ENCODE data around the gene UBE2J1.

The UBE2J1 gene

DNA sequence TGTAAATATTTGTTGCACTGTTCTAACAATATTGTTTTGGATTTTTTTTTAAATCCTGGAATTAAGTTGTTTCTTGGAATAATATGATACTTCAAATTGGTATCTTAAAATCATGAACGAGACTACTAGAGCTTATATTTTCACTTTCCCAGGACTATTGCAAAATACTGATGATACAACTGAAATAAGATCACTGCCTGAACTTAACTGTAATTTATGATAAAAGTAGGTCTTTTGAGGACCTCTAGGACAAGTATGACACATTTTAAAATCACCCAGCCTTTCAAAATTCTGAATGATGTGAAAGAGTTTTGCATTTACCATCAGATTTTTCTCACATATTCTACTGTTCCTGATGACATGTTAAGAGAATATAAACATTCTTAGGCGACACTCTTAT is 8.6 kb upstream of the UBE2J1 start:
- no peak for DNase-seq

DNA sequence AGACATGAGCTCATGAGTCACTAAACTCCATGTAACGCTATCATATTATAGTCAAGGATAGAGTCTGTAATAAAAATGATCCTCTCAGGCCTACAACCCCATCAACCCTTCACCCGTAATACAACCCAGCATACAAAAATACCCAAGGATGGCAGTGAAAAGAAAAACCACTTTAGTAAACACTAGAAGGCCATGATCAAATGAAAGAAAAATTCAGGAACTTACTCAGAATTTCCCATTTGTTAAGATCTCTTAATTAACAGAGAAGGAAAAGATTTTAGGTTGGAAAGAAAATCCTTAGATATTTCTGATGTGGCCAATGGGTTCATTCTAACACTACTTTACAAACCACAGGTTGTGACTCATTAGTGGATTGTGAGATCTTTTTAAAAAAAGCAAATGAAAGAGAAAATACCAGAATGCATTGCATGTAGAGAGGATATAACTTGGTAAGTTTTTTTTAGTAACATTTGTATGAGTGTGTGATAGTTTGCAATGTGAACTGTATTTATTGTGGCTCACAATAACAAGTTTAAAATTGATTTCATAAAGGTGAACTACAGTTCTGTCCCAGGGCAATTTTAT is 8.0 kb upstream of the UBE2J1 start:
- DNase-seq = peak; percentile 82

DNA sequence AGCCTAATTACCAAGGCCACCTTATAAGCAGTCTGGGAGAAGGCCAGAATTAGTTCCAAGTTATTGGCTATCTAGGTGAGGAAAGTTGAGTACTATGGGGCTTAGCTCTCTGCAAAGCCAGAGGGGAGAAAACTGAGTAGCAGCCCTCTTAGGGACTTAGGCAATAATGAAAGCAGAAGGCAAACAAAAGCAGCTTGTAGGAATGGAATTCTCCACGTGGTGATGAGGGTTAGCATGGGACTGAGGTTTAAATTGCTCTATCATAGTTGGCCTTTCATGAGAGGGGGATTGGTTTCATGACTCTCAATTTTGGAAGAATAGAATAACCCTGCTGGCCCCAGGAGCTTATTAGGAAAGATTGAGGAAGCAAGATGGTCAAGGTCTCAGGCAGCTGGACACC is 7.0 kb upstream of the UBE2J1 start:
- DNase-seq = no peak

DNA sequence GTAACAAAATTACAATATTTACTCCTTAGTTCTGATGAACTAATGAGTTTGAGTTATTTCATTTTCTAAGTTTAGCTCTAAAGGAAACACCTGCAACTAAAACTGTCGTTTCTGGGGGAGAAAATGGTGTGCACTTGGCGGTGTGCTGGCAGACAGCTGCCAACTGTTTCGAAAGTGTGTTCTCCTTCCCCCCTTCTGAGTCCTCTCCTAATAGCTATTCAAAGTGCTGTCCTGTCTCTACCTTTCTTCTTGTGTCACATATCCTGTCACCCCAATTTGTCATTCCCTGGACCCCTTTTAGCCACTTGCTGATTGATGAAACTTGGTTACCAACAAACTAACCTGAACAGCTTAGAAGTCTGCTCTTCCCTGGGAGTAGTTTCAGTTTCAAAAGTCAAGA is 4.9 kb upstream of the UBE2J1 start:
- no peak for DNase-seq

DNA sequence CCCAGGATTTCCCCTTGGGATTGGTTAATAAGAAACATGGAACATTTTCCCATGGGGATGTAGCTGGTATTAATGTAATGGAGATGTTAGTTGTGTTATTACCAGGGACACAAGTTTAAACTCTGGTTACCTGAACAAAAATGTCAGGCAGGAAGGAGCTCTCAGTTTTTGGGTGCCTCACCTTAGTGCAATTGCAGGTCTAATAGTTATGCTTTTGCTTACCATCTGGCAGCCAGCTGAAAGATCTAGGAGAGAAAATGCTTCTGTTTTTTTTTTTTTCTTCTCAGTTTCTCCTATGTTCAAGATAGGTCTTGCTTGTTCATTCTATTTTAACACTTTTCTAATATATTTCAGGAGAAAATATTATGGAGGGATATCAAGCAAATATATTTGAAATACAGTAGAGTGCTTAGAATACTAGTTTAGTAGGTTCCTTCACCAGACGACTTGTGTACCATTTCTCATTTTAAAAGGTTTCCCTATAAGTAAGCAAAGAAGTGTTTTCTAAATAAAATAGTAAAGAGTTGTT is 4.2 kb upstream of the UBE2J1 start:
- DNase-seq = no peak

DNA sequence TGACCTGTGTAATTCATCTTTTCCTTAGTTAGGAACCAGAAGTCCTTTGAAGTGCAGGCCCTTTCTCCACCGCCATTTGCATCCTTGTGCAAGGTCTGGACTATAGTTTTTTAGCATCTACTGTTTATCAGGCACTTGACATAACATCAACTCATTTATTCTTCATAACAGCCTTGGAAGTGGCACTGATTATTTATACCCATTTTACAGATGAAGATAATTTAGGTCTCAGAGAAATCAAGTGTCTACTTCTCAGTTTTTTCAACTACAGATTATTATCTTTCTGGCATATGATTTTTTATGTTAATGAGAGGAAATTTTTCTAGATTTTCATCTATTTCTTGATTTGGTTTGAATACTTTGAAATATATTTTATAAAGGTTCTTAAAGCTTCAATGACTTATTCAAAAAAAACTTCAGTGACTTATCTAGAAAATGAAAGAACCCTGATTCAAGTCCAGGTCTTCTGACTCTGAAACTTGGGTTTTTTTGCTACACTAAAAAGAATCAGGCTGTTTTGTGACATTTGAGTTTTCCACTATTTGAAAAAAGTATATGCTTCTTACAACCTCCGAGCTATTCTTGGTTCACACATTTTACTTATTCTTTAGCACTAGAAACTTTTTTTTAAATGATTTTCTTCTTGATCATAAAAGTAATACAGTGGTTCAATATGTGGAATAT is 3.1 kb upstream of the UBE2J1 start:
- DNase-seq = no peak

DNA sequence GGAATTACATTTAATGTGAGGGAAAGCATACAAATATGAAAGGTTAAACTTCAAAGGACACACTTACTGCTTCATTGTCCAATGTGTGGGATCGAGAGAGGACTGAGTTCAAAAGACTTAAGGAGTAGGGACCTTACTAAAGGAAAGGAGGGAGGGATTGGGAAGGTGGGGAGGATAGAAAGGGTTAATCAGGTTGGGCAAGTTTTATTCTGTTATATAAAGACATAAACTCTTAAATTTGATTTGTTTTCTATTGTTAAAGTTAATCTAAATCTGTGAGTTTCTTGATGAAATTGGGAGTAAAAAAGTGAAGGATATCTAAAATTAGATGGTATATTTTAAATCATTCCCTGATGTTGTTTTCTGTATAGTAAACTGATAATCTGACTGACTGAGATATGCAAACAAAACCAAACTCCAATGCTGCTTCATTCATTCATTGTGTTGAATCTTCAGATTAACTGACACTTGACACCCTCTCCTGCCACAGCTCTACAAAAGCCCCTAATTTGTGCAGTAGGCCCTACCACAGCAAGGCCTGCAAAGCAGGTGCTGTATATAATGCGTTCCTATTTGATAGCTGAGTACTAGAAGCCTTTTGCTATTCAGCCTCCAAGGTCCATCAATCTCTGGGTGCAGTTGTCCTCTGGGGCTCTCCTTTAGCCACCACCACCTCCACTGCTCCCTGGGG is 1.3 kb upstream of the UBE2J1 start:
- DNase-seq = no peak

DNA sequence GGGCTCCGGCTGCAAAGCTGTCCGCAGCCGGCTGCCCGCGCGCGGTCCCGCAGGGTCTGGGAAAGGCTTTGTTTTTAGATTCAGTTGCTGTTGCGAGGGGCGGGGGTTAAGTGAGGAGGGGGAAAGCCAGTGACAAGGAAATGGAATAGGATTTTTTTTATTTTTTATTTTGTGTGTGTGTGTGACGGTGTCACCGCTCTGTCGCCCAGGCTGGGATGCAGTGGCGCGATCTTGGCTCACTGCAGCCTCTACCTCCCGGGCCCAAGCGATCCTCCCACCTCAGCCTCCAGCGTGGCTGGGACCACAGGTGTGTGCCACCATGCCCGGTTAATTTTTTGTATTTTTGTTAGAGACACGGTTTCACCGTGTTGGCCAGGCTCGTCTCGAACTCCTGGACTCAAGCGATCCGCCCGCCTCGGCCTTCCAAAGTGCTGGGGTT is 615 bp upstream of the UBE2J1 start:
- DNase-seq = no peak

DNA sequence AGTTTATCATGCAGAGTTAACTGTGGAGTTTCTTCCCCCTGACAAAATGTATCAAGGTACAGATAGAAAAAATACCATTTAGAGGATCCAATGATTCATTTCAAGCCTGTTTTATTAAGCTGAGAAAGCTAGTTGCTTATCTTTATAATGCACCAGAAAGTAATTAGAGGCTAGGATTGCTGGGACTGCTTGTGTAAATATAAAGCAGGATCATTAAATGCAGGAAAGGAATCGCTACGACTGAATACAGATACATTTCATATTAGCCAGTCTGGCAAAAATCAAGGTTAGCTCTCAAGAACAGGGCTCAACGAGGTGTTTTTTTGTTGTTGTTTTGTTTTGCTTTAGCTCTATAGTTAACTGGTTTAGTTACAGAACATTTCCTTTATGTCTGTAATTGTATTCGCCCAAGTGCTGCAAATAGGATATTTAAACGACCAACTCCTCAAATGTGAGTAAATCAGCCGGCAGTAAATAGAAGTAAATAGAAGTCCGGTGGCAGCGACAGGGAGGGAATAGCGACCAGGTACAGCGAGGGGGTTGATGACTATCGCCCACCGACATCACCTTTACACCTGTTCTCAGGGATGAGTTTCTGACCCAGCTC is 748 bp downstream of the UBE2J1 start:
- DNase-seq = no peak

DNA sequence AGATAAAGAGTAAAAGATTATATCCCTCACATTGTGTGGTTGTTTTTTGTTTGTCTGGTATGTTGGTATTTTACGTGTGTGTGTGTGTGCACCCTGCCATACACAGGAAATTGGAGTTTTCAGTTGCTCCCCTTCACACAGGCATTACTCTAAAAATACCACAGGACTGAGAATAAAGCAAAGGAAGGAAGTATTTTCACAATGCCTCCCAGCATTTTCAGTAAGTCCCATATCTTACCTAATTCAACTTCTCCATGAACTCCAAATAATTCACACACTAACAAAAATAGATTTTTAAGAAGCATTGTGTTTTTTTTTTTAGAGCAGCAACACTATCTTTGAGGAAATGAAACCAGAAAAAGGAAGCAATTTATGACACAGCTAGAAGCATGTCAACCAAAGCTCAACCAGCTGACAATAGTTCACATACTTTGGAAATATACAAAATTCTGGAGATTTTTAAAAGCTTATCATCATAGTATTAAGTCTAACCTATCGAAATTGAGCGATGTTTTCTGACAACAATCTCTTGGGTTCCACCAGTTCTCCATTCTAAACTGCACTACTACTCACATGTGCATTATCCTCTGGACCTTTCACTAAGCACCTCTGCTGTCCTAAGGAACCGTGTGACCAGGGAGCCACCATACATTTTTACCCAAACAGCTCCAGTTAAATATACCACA is 2.1 kb downstream of the UBE2J1 start:
- peak; percentile 27 for DNase-seq

DNA sequence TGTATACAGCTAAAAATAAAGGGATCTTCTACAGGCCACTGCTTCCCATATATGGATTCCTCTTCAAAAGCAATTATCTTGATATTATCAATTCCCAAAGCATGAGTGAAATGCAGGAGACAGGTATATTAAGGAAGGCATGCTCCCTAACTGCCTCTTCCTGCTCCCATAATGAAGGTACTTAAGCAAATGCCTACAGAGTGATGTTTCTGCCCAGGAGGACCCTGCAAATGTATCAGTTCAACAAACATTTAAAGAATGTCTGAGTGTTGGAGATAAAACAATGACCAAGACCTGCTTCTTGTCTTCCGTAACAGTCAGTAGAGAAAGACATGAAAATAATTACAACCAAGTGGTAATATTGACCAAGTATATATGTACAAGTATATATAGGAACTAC is 4.2 kb downstream of the UBE2J1 start:
- DNase-seq = peak; percentile 15

DNA sequence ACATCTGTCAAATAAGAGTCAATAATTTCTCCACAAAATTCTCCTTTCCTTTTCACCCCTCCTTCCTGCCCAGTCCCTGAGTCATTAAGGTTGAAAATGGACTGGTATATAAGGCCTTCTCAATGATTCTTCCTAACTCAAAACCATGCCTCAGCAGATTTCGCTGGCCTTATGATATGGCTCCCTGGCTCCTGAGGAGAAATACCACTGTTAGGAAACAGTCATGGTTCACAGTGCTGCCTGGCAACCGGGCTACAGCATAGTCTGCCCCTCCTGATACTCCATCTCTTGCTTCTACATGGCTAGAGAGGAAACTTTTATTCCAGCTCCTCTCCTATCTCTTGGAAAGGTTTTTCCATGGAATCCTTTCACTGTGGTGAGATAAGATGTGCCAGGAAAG is 4.7 kb downstream of the UBE2J1 start:
- DNase-seq = peak; percentile 6

DNA sequence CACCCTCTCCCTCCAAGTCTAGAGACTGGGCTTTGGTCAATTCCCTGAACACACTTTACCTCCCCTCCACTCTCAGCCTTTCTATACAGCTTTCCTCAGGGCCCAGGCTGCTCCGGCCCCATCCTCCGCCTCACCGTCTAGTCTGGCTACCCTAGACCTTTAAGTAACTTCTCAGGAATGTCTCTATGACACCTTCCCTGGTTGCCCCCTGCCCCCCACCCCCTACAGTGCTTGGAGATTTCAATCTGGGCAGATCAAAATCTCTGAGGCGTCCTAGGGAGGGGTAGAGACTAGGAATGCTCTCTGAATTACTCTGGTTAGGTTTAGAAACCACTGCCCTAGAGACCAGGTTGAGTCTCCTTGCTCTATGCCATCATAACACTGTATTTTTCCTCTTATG is 6.1 kb downstream of the UBE2J1 start:
- peak; percentile 28 for DNase-seq

DNA sequence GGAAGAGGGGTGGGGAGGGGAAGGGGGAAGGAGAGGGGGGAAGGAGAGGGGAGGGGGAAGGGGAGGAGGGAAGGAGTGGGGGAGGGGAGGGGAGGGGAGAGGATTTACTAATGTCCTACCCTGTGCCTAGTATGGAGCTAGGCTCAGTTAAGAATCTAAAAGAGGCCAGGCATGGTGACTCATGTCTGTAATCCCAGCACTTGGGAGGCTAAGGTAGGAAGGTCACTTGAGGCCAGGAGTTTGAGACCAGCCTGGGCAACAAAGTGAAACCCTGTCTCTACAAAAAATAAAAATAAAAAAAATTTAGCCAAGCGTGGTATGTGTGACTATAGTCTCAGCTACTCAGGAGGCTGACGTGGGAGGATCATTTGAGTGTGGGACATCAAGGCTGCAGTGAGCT is 13.0 kb downstream of the UBE2J1 start:
- DNase-seq = no peak

DNA sequence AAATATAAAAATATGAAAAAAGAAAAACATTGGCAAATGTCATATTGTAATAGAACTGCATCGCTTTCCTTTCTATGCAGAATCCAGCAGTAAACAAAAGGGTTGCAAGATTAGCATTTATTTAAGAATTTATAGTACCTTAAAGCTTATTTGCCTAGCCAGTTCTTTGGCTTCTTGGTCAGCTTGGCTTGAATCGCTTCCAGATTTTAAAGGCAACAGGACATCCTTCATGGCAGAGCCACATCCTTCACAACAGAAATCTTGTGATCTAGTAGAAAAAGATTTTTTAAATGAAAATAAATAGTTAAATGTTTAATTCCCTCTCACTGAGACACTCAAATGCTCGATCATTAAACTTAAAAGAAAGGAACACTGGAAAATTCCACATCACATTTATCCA is 17.4 kb downstream of the UBE2J1 start:
- DNase-seq = no peak

DNA sequence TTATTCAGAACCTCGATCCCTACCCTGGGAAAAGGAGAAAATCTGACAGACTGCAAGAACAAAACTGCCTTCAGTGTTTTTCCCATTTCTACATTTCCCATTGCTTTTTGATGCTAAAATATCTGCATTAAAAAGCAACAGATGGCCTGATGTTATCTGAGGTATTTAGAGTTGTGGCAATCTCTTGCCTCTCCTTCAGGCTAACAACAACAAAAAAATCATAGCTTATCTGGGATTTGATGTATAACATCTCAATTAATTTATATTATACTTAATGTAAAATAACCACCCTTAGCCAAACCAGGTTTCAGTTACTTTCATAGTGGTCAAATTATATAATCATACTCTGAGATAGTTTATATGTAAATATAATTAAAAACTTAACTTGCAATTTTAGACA is 21.6 kb downstream of the UBE2J1 start:
- no peak for DNase-seq

DNA sequence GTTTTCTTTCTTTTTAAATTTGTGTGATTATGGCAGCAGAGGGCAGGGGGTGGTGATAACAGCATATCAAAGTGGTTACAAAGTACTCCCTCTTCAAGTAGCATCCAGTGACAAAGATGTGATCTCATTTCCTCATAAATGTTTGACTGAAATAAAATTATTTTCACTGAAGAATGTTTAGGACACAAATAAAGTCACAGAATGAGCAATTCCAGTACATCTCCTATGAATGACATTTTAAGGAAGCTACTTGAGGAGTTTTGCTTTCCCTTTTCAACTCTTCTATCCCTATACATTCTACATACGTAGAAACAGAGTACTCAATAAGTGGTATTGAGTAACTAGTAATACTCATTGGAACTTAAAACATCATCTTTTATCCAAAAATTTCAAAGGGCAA is 23.5 kb downstream of the UBE2J1 start:
- DNase-seq = no peak

DNA sequence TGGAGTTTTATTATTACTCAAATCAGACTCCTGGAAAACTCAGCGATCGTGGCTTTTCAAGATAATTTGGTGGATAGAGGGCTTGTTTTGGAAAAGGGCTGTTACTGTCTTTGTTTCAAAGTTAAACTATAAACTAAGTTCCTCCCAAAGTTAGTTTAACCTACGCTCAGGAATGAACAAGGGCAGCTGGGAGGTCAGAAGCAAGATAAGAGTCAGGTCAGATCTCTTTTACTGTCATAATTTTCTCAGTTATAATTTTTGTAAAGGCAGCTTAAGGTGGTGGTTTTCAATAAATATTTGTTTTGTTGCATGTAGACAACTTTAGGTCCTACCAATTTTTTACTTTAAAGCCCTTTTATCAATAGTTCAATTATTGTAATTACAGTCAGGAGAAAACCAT is 28.2 kb downstream of the UBE2J1 start:
- no peak for DNase-seq

DNA sequence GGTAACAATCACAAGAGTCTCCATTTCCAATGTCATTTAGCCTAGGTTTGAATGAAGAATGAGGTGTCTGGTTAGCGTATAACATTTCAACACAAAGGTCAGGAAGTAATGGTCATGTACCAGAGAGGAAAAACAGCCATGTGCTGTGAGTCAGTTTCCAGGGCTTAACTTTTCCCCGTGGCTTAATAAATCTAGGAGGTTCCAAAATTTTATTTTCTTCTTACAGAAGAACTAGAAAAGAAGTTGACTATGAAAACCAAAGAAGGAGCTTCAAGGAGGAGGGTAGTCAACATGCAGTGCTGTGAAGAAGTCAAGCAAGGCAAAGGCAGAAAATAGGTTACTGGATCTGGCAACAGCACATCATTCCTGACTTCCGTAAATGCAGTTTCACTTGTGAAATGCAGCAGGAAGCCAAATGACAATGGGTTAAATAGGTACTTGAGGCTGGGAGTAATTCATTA is 29.0 kb downstream of the UBE2J1 start:
- DNase-seq = peak; percentile 3

DNA sequence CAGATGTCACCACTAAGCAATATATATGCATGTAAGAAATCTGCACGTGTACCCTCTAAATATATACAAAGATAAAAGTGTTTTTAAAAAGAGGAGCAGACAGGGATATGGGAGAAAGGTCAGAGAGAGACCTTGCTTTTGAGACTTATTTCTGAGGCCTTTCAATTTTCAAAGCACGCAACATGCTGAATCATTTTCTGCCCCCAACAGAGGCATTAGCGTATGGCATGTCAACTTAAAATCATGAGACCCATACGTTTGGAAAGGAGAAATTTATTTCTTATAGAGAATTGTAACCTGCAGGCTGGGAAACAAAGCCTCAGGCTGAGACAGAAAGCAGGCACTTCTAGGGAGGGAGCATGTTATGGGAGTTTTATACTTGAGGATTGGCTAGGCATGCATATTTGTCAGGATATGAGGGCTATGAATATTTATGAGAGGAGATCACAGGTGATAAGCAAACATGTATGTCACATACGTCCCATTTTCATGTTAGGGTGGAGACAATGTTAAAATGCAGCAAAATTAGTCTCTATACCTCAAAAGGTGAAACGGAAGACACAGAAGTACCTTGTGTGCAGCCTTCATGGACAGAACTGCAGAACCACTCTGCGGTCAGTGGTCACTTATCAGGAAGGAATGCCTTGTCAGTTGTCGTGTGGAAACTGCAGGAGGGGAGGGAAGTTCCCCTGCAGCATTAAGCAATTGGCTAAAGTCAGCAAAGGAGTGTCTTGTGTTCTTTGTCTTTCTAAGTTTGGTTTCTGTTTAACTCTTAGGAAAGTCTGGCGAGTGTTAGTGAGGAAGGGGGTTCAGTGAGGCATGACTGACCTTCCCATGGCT is 31.2 kb downstream of the UBE2J1 start:
- DNase-seq = no peak

DNA sequence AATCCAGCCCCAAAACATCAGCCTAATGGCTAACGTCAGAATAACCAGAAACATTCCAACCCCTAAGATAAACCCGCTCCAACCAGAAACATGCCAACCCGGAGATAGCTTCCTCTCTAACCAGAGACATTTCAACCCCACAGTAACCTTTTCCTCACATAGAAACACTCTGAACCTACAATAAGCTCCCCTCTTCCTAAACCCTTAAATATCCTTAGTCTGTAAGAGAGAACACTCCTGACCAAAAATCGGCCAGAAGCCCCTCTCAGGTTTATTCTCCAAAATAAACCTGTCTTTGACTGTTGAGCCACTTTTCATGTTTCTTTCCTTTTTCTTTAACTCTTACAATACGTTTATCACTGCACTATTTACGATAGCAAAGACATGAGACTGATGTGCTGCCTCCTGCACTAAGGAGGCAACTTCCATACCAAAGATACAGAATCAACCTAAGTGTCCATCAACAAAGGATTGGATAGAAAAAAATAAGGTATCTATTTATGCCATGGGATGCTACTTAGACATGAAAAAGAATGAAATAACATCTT is 32.4 kb downstream of the UBE2J1 start:
- DNase-seq = no peak

DNA sequence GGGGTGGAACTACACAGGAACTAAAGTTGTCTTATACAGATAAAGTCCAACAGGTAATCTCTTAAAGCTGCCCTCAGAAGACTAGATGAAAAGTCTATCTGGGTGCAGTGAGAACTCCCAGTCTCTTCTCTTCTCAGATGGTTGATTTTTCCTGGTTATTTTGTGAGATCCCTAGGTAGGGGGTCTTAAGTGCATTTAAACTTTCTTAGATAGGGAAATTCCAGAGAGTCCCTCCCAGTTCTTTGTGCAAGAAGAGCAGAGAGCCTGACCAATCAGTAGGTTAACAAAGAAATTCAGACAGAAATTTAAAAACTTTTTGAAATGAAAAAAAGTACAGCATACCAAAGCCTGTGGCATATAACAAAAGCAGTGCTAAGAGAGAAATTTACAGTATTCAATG is 35.5 kb downstream of the UBE2J1 start:
- no peak for DNase-seq

Measured in fibroblast of skin of right quadriceps (primary cell).